Stimulated activated effector memory CD8-positive, alpha-beta T cell treated with anti-CD3 and anti-CD28 coated beads, Interleukin-12 subunit alpha, Interleukin-12 subunit beta, amount 100 ng/mL, for 72 hours (primary cell): ENCODE measurements around the gene SLC37A3.

Experiments used
- ATAC-seq: fragments of 150-1000 bp; cut with Tn5 transposase; 2 replicates; pipeline ENCODE4 v1.10.0; 2021
- DNase-seq, 2 donors: peaks; one replicate each; pipeline ENCODE4 v3.0.0; 2021 to 2022; ENCODE audit warnings: low spot score in 2 of 2
- H3K27ac Mint-ChIP-seq: one replicate; pipeline ENCODE4 v1.8.0; 2022; ENCODE audit warnings: mild to moderate bottlenecking, mixed read lengths
- H3K36me3 Mint-ChIP-seq: one replicate; pipeline ENCODE4 v1.8.0; 2022; ENCODE audit warnings: mild to moderate bottlenecking, mixed read lengths
- H3K4me1 Mint-ChIP-seq: one replicate; pipeline ENCODE4 v1.8.0; 2022; ENCODE audit warnings: mixed read lengths
- H3K4me3 Mint-ChIP-seq: one replicate; pipeline ENCODE4 v1.8.0; 2022; ENCODE audit warnings: mild to moderate bottlenecking, mixed read lengths
- H3K9me3 Mint-ChIP-seq: one replicate; pipeline ENCODE4 v1.8.0; 2022; ENCODE audit warnings: mixed read lengths

Gene SLC37A3

DNA sequence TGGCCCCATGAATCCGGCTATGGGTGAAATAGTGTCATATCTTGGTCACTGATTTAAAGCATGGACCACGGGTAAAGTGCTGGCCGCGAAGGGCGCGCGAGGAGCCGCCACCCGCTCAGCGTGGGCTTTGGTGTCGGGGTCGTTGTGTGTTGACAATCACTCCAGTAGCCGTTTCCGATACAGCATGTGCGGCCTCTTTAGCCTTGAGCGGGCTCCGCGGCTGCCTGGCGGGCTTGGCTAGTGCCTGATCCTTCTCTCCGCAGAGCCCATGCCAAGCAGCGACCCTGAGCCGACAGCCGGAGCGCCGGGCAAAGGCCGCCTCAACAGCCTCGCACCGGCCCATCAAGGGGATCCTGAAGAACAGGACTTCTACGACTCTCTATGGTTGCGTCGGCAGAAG, 105.9 kb downstream of the SLC37A3 start:
- Mint-ChIP-seq H3K4me3 (no peak overlapping the region), H3K9me3 (no peaks in the 10 kb centered on the region), H3K27ac (no peak overlapping the region), H3K36me3 (no peaks in the 10 kb centered on the region), H3K4me1 (no peaks in the 10 kb centered on the region)
- DNase-seq (no peak), ATAC-seq (no peak)

GRCh38 chr7:140289804-140290203, 108.5 kb downstream of the SLC37A3 start:
- Mint-ChIP-seq H3K27ac (no peak overlapping the region), H3K36me3 (no peaks in the 10 kb centered on the region), H3K4me3 (no peak overlapping the region), H3K9me3 (no peaks in the 10 kb centered on the region), H3K4me1 (no peaks in the 10 kb centered on the region)
- DNase-seq: no peak
- no peak for ATAC-seq

- Mint-ChIP-seq H3K9me3 (no peaks in the 10 kb centered on the region), H3K27ac (no peak overlapping the region), H3K36me3 (no peaks in the 10 kb centered on the region), H3K4me3 (no peak overlapping the region), H3K4me1 (no peaks in the 10 kb centered on the region)
- ATAC-seq (no peak), DNase-seq (no peak)
Observed at GRCh38 chr7:140287988-140288387, 110.3 kb downstream of the SLC37A3 start.

DNA sequence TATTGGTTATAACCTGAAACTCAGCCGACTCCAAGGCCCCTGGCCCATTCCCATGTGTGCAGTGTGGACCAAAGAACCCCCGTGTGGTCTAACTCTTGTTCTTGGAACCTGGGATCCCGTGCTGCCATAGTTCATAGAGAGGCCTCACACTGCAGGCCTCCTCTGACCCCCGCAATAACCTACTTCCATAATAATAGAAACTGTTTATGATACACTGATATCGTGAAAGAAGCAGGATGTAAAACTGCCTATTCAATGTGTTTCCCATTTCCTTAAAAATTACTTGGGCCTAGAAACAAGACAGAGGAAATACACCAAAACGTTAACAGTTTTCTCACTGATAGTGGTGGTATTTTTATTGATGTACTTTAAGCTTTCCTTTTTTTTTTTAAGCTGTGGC, 112.4 kb downstream of the SLC37A3 start:
- Mint-ChIP-seq H3K27ac (no peak overlapping the region), H3K9me3 (no peaks in the 10 kb centered on the region), H3K36me3 (no peaks in the 10 kb centered on the region), H3K4me3 (no peak overlapping the region), H3K4me1 (no peaks in the 10 kb centered on the region)
- ATAC-seq (no peak), DNase-seq (no peak)

DNA sequence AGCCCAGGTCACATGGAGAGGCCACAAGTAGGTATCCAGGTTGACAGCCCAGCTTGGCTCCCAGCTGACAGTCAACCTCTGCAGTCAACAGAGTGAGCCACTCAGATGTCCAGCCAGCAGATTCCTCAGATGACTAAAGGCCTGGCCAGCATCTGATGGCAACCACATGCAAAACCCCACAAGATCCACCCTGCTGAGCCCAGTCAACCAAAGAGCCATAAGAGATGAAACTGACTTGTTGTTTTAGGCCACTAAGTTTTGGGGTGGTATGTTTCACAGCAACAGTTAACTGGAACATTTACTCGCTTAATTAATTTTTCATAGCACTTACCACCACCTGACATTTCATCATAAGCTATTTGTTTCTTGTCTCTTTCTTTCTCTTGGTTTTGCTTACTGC, 114.3 kb downstream of the SLC37A3 start:
- no peak overlapping the region for H3K27ac Mint-ChIP-seq
- no peaks in the 10 kb centered on the region for H3K36me3 Mint-ChIP-seq
- ATAC-seq (no peak), DNase-seq (no peak)
- no peaks in the 10 kb centered on the region for H3K9me3 Mint-ChIP-seq
- no peak overlapping the region for H3K4me3 Mint-ChIP-seq
- no peaks in the 10 kb centered on the region for H3K4me1 Mint-ChIP-seq
